HCT116 (cell line): Measurements from ENCODE around the gene ZNF845.

Experiments
- CTCF ChIP-seq, 3 experiments: fragments of 200-600 bp in 1 of 3; sonication (generic) in 1 of 3; IDR thresholded peaks in 2 of 3; conservative IDR thresholded peaks in 1 of 3; 2 replicates each; pipeline ENCODE4 v1.5.1; 2012 to 2017; ENCODE audit warnings: low read depth in 2 of 3, low read length in 2 of 3, antibody characterized with exemption in 1 of 3, borderline replicate concordance in 1 of 3, control low read depth in 1 of 3, mild to moderate bottlenecking in 1 of 3, mixed read lengths in 1 of 3, mixed run types in 1 of 3, moderate library complexity in 1 of 3; ENCODE audit not compliant: insufficient read depth in 1 of 3
- EZH2 ChIP-seq: fragments of 200-600 bp; sonication (generic); IDR thresholded peaks from 2 replicates; pipeline ENCODE4 v1.6.1; 2017; ENCODE audit warnings: antibody characterized with exemption, mixed run types
- EZH2phosphoT487 ChIP-seq: fragments of 200-600 bp; IDR thresholded peaks from 2 replicates; pipeline ENCODE4 v1.6.1; 2018; ENCODE audit warnings: antibody characterized with exemption, borderline replicate concordance

GRCh38 chr19:53365899-53366493 is 32.4 kb downstream of the ZNF845 start:
- TF ChIP-seq EZH2phosphoT487 (no peak), EZH2 (no peak), CTCF (IDR thresholded peaks at IDR 0.05 in 2 of 3, conservative IDR thresholded peaks at IDR 0.05 in 1 of 3; ENCODE audit: borderline replicate concordance in 1 of 3, insufficient read depth in 1 of 3, low read depth in 2 of 3, low read length in 2 of 3) (no peak)
